ENCODE measurements around the gene AAR2. TPM values are rescaled to one million over a fixed set of nuclear protein-coding genes. Genes with fewer than 3 reads are reported as not detected.

The AAR2 gene
- total RNA-seq, 3 donors from 2014 or later (not counting 1 experiment from before 2014, with no cell fraction given), result 22.6 to 26.5 (median 25.6) TPM

DNA sequence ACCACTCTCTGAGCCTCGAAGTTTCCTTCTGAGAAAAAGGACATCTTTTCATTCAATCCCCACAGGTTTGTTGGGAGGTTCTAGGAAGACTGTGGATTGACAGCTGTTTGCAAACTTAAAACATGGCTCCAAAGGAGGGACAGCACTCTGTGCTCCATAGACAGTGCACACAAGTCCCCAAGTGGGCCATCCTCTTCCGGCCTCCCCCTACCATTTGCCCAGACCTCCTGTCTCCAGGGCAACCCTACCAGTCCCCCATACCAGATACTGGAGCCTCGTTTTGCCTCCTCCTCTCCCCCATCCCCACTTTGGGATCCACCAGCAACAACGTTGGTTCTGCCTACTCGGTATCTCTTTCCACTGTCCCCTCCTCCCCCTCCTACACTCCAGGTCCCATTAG lies 61.4 kb downstream of the AAR2 start:
- TF ChIP-seq, protein P1, sequence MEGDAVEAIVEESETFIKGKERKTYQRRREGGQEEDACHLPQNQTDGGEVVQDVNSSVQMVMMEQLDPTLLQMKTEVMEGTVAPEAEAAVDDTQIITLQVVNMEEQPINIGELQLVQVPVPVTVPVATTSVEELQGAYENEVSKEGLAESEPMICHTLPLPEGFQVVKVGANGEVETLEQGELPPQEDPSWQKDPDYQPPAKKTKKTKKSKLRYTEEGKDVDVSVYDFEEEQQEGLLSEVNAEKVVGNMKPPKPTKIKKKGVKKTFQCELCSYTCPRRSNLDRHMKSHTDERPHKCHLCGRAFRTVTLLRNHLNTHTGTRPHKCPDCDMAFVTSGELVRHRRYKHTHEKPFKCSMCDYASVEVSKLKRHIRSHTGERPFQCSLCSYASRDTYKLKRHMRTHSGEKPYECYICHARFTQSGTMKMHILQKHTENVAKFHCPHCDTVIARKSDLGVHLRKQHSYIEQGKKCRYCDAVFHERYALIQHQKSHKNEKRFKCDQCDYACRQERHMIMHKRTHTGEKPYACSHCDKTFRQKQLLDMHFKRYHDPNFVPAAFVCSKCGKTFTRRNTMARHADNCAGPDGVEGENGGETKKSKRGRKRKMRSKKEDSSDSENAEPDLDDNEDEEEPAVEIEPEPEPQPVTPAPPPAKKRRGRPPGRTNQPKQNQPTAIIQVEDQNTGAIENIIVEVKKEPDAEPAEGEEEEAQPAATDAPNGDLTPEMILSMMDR (IDR thresholded peaks at IDR 0.05), result no peak
- H3K9me3 Mint-ChIP-seq, result no peaks in the 10 kb centered on the region
- WGBS (ENCODE audit: insufficient coverage), result 62% methylated on average over 4 of the region's 5 CpGs

DNA sequence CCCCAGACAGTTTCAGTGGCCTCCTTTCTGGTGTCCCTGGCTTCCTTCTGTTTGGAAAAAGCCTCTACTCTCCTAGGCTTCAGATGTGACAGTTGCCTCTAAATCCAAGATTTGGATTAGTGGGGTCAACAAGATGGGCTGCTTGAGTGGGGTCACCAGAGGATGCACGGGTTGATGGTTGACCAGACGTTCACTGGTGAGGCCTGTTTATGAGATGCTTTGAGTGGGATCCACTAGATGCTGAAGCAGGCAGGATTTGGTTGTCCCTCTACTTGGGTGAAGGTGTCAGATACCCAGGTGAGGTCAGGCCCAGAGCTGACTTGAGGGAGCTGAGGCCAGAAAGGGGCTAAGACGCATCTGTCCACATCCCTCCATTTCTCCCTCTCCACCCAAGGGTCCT lies 61.8 kb downstream of the AAR2 start:
- no peaks in the 10 kb centered on the region for H3K4me1 Mint-ChIP-seq
- ATAC-seq (no peak), DNase-seq (no peak)
- TF ChIP-seq, protein P1 (IDR thresholded peaks at IDR 0.05), result no peak
- Histone ChIP-seq H3K27me3 (ENCODE audit: control insufficient read depth, insufficient read depth, low read length) (peaks cover 5% of the 10 kb centered on the region), H3K4me3 (ENCODE audit: low read length) (no peak overlapping the region), H3K9me3 (ENCODE audit: control insufficient read depth, insufficient read depth, low read length) (no peaks in the 10 kb centered on the region), H3K4me1 (ENCODE audit: control insufficient read depth, insufficient read depth, low read length) (no peaks in the 10 kb centered on the region), H3K36me3 (ENCODE audit: control insufficient read depth, insufficient read depth, low read length) (no peaks in the 10 kb centered on the region), H3K27ac (ENCODE audit: low read length) (no peak overlapping the region)
- no peaks in the 10 kb centered on the region for H3K9me3 Mint-ChIP-seq
- H3K27ac Mint-ChIP-seq, result no peak overlapping the region
- no peak overlapping the region for H3K4me3 Mint-ChIP-seq
- WGBS (ENCODE audit: insufficient coverage), result 88% methylated on average over 3 of the region's 3 CpGs
- peaks cover 40 to 42% of the 10 kb centered on the region in 2 donors for H3K27me3 Mint-ChIP-seq (ENCODE audit: low read depth in 2 of 2)
- no peaks in the 10 kb centered on the region for H3K36me3 Mint-ChIP-seq
- intact Hi-C loops (cut with micrococcal nuclease), result no loop called here

More for the DNA sequence above, 61.4 kb downstream of the AAR2 start:
- Histone ChIP-seq H3K9me3 (ENCODE audit: control insufficient read depth, insufficient read depth, low read length) (no peaks in the 10 kb centered on the region), H3K27ac (ENCODE audit: low read length) (no peak overlapping the region), H3K4me3 (ENCODE audit: low read length) (no peak overlapping the region), H3K4me1 (ENCODE audit: control insufficient read depth, insufficient read depth, low read length) (no peaks in the 10 kb centered on the region), H3K27me3 (ENCODE audit: control insufficient read depth, insufficient read depth, low read length) (peaks cover 5% of the 10 kb centered on the region), H3K36me3 (ENCODE audit: control insufficient read depth, insufficient read depth, low read length) (no peaks in the 10 kb centered on the region)
- DNase-seq (no peak), ATAC-seq (no peak)
- H3K4me3 Mint-ChIP-seq, result no peak overlapping the region
- intact Hi-C loops (cut with micrococcal nuclease), result no loop called here
- no peaks in the 10 kb centered on the region for H3K36me3 Mint-ChIP-seq
- H3K4me1 Mint-ChIP-seq, result no peaks in the 10 kb centered on the region
- peaks cover 37 to 38% of the 10 kb centered on the region in 2 donors for H3K27me3 Mint-ChIP-seq (ENCODE audit: low read depth in 2 of 2)
- no peak overlapping the region for H3K27ac Mint-ChIP-seq

DNA sequence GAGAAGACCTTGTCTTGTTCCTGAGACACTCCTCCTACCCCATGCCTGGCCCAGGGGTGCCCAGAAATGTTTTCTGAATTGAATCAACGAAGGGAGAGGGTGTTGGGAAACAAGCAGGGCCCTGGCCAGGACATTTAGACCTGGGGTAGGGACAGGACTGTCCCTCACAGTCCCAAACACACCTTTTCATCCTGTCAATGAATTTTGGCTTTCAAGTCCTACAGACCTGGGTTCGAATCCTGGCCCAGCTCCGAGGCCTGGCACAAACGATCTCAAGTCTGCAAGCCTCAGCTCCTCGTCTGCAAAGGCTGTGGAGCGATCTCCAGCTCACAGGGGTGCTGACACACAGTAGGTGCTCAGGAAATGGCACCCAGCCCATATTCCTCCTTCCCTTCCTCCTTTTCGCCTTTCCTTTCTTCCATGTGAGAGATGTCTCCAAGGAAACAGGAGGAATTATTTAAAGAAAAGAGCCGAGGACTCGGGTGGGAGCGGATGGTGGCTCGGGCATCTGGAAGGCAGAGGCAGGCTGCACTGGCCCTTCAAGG lies 62.6 kb downstream of the AAR2 start:
- no peaks in the 10 kb centered on the region for H3K9me3 ChIP-seq (ENCODE audit: control insufficient read depth, insufficient read depth, low read length)
- TF ChIP-seq, protein P1 (IDR thresholded peaks at IDR 0.05), result no peak
- DNase-seq (no peak), ATAC-seq (no peak)
- Mint-ChIP-seq H3K27ac (no peak overlapping the region), H3K36me3 (no peaks in the 10 kb centered on the region), H3K27me3 (ENCODE audit: low read depth in 2 of 2) (peaks cover 47 to 50% of the 10 kb centered on the region in 2 donors), H3K4me1 (no peaks in the 10 kb centered on the region), H3K9me3 (no peaks in the 10 kb centered on the region), H3K4me3 (no peak overlapping the region)
- 81% methylated on average over 11 of the region's 11 CpGs for WGBS (ENCODE audit: insufficient coverage)
- no peaks in the 10 kb centered on the region for H3K4me1 ChIP-seq (ENCODE audit: control insufficient read depth, insufficient read depth, low read length)
- no peak overlapping the region for H3K27ac ChIP-seq (ENCODE audit: low read length)
- intact Hi-C loops (cut with micrococcal nuclease), result no loop called here
- H3K27me3 ChIP-seq (ENCODE audit: control insufficient read depth, insufficient read depth, low read length), result peaks cover 5% of the 10 kb centered on the region
- H3K4me3 ChIP-seq (ENCODE audit: low read length), result no peak overlapping the region
- no peaks in the 10 kb centered on the region for H3K36me3 ChIP-seq (ENCODE audit: control insufficient read depth, insufficient read depth, low read length)

DNA sequence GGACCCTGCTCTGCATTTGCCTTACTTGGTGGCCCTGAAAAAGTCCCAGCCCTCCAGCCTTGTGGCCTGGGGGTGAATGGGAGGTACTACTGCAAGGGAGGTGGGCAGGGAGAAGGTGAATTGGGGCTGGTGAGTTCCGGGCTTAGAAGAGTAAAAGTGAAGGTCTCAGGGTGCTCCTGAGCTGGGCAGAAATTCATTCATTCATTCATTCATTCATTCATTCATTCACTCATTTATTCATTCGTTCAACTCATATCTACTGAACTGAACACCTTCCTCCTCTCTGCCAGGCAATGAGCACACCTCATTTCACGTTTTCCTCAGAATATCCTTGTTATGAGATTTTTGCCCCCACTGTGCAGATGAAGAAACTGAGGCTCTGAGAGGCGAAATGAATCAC lies 63.2 kb downstream of the AAR2 start:
- no peaks in the 10 kb centered on the region for H3K4me1 ChIP-seq (ENCODE audit: control insufficient read depth, insufficient read depth, low read length)
- H3K27me3 ChIP-seq (ENCODE audit: control insufficient read depth, insufficient read depth, low read length), result peaks cover 5% of the 10 kb centered on the region
- 71% methylated on average over 3 of the region's 4 CpGs for WGBS (ENCODE audit: insufficient coverage)
- no peak overlapping the region for H3K27ac ChIP-seq (ENCODE audit: low read length)
- intact Hi-C loops (cut with micrococcal nuclease), result no loop called here
- ATAC-seq, result no peak
- Mint-ChIP-seq H3K4me3 (no peak overlapping the region), H3K27ac (no peak overlapping the region), H3K36me3 (no peaks in the 10 kb centered on the region), H3K27me3 (ENCODE audit: low read depth in 2 of 2) (peaks cover 49 to 56% of the 10 kb centered on the region in 2 donors), H3K4me1 (no peaks in the 10 kb centered on the region), H3K9me3 (no peaks in the 10 kb centered on the region)
- no peak for DNase-seq
- no peak overlapping the region for H3K4me3 ChIP-seq (ENCODE audit: low read length)
- no peaks in the 10 kb centered on the region for H3K9me3 ChIP-seq (ENCODE audit: control insufficient read depth, insufficient read depth, low read length)
- TF ChIP-seq, protein P1 (IDR thresholded peaks at IDR 0.05), result no peak
- H3K36me3 ChIP-seq (ENCODE audit: control insufficient read depth, insufficient read depth, low read length), result no peaks in the 10 kb centered on the region

Measured in natural killer cell (primary cell).